ENCODE measurements around the gene STPG3. TPM values are rescaled to one million over a fixed set of nuclear protein-coding genes. Genes with fewer than 3 reads are reported as not detected.

STPG3 gene
- total RNA-seq, 1 donor from 2014 or later = not detected

DNA sequence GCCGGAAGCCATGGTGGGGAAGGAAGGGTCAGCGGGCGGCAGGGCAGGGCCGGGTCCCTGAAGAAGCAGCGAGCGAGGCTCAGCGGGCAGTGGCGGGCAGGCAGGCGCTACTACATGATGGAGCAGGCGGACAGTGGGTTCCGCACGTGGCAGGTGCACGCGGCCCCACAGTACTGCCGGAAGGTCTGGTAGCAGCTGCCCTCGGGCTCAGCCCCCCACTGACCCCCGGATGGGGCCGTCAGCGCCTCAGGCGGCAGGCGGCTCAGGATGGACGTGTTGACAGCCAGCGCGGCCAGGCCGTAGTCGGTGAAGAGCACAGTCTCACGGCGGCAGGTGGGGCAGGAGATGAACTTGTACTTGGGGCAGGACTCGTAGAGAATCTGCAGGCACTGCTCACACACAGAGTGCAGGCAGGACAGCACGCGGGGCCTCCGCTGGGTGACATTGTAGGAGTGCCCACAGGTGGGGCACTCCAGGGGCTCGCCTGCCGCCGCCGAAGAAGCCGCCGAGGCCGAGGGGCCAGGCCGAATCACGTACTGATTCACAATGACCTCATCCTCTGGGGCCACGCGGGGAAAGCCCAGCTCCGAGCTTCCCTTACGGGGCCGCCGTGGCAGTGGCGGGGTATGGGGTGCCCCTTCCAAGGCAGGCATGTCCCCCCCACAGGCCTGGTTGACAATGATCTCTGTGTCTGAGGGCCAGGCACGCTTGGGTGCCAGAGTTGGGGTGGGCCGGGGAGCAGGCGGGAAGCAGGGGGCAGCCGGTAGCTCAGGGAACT is 30.6 kb upstream of the STPG3 start:
- no peak for FAIRE-seq
- H3K4me3 ChIP-seq (ENCODE audit: low read depth, low read length) = no peak overlapping the region
- TF ChIP-seq, protein P1, sequence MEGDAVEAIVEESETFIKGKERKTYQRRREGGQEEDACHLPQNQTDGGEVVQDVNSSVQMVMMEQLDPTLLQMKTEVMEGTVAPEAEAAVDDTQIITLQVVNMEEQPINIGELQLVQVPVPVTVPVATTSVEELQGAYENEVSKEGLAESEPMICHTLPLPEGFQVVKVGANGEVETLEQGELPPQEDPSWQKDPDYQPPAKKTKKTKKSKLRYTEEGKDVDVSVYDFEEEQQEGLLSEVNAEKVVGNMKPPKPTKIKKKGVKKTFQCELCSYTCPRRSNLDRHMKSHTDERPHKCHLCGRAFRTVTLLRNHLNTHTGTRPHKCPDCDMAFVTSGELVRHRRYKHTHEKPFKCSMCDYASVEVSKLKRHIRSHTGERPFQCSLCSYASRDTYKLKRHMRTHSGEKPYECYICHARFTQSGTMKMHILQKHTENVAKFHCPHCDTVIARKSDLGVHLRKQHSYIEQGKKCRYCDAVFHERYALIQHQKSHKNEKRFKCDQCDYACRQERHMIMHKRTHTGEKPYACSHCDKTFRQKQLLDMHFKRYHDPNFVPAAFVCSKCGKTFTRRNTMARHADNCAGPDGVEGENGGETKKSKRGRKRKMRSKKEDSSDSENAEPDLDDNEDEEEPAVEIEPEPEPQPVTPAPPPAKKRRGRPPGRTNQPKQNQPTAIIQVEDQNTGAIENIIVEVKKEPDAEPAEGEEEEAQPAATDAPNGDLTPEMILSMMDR (IDR thresholded peaks at IDR 0.05; ENCODE audit: insufficient read depth, low read length, severe bottlenecking) = no peak

DNA sequence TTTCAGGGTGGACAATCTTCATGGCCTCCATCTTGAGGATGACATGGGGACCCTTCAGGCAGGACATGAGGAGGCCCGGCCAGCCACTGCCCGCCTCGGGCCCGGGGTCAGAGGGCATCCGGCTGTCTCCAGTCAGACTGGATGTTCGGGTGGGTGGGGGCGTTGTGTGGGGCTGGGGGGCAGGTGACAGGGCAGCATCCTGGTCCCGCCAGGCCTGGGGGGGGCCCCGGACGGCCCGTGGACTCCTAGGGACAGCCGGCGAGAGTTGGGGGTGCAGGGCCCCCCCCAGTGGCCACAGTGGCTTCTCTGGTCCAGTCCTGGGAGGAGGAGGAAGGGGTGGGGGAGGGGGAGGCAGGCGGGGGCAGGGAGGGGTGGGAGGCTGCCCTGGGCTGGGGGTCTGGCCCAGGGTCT is 30.0 kb upstream of the STPG3 start:
- H3K4me3 ChIP-seq (ENCODE audit: low read depth, low read length) = no peak overlapping the region
- DNase-seq (ENCODE audit: low read depth) = no peak
- TF ChIP-seq, protein P1 (IDR thresholded peaks at IDR 0.05; ENCODE audit: insufficient read depth, low read length, severe bottlenecking) = no peak
- no peaks in the 10 kb centered on the region for H3K27me3 ChIP-seq (ENCODE audit: control insufficient read depth, insufficient read depth, low read length)
- no peak for FAIRE-seq
- H3K36me3 ChIP-seq (ENCODE audit: control insufficient read depth, insufficient read depth, low read length) = peaks cover 4% of the 10 kb centered on the region

More for the DNA sequence above, 30.6 kb upstream of the STPG3 start:
- no peaks in the 10 kb centered on the region for H3K27me3 ChIP-seq (ENCODE audit: control insufficient read depth, insufficient read depth, low read length)
- H3K36me3 ChIP-seq (ENCODE audit: control insufficient read depth, insufficient read depth, low read length) = peaks cover 4% of the 10 kb centered on the region
- DNase-seq (ENCODE audit: low read depth) = no peak

DNA sequence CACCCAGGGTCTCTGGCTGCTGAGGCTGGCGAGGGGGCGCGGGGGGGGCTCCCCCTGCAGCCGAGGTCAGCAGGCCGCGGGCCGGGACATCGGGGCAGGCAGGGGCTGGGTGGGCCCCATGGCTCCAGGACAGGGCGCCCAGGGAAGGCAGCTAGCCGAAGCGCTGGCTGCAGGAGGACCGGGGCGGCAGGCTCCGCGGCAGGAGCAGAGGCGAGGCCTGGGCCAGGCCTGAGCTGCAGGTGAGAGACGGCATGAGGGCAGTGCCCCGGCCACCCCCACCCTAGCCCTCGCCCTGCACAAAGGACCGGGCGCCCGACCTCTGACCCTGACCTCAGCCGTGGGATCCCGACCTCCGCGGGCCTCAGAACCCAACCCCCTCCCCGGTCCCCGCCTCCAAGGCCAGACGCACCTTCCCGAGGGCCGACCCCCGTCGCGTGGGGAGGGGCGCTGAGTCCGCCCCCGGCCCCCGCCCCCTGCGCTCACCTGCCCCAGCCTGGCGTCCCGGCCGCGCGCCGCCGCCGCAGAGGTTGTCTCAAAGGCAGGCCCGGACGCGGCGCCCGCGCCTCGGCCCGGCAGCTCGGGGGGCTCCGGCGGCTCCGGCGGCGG is 29.5 kb upstream of the STPG3 start:
- Histone ChIP-seq H3K36me3 (ENCODE audit: control insufficient read depth, insufficient read depth, low read length) (no peaks in the 10 kb centered on the region), H3K27me3 (ENCODE audit: control insufficient read depth, insufficient read depth, low read length) (no peaks in the 10 kb centered on the region), H3K4me3 (ENCODE audit: low read depth, low read length) (peak overlapping the region; percentile 22)
- FAIRE-seq (no peak), DNase-seq (ENCODE audit: low read depth) (no peak)
- TF ChIP-seq, protein P1 (IDR thresholded peaks at IDR 0.05; ENCODE audit: insufficient read depth, low read length, severe bottlenecking) = no peak

DNA sequence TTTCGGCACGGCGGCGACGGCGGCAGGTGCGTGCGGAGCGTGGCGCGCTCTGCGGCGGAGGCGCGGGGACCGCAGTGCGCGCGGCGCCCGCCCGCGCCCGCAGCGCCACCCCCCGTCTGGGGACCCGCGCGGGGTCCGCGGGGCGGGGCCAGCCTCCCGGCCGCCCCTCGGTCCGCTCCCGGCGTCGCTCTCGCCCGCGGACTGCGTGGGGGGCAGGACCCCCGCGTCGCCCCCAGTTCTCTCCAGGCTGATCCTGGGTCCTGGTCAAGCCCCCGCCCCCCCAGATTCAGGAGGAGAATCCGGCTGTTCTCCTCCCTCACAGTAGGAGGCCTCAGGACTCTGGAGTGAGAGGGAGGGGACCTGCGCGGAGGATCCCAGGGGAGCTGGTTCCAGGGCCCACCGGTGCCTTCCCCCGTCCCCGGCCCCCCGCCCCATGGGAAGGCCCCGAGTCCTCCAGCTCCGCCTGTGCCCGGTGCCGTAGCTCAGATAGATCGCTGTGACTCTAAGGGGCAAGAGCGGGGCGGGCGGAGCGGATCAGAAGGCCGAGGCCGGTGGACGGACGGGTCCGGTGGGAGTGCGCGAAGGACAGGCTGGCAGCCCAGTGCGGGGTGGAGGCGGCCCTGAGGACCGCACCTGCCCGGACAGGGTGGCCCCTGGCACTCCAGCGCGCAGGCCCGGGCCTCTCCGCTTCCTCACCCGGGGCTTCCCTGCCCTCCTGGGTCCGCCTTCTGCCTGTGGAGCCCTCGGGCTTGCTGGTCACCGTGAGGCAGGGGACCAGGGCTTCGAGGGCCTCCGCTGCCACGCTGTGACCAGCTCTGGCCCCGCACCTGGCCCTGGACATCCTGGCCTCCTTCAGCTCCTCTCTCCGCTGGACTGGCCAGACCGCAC is 28.7 kb upstream of the STPG3 start, which contains the start of gene RNF208:
TSS of gene RNF208 (minus strand) at position 51 of the 888 bp plus-strand sequence. CDS start 1,028 bp downstream, outside the sequence.
- DNase-seq (ENCODE audit: low read depth) = no peak
- no peak for FAIRE-seq
- H3K36me3 ChIP-seq (ENCODE audit: control insufficient read depth, insufficient read depth, low read length) = no peaks in the 10 kb centered on the region
- peak within 1 kb of the TSS; percentile 65 for H3K4me3 ChIP-seq (ENCODE audit: low read depth, low read length)
- TF ChIP-seq, protein P1 (IDR thresholded peaks at IDR 0.05; ENCODE audit: insufficient read depth, low read length, severe bottlenecking) = no peak
- H3K27me3 ChIP-seq (ENCODE audit: control insufficient read depth, insufficient read depth, low read length) = no peaks in the 10 kb centered on the region

DNA sequence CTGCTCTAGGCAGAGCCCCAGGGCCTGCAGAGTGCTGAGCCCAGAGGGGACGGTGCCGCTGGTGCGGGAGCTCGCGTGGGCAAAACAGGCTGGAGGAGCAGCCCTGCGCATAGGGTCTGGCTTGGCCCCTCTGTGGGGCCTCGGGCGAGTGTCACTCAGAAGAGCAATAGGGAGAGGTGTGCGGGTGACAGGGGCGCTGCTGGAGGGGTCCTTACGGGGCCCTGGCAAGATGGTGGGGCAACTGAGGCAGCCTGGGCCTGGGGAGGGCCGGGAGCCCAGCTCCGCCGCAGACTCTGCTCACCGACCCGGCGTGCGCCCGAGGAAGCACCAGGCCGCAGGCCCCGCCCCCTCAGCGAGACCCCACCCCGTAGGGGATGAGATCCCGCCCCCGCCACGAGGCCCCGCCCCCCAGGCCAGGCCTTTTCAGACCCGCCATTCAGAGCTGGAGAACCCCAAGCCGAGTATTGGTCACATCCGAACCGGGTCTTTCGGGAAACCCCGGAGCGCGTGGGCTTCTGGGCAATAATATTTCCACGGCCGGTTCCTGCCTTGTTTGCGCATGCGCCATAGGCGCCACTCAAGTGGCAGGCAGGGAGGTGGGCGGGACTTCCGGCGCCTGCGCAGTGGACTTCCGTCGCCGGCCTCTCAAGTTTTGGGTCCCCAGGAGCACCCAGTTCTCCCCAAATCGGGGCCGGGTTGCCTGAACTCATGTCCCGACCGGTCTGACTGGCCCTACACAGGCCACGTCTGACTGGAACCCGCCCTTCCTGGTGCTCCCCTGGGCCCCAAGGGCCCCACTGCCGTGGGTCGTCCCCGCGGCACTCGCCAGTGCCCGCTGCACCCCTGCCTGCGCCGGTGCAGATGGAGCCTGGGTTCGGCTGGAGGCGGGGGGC is 27.8 kb upstream of the STPG3 start:
- Histone ChIP-seq H3K4me3 (ENCODE audit: low read depth, low read length) (peak overlapping the region; percentile 65), H3K27me3 (ENCODE audit: control insufficient read depth, insufficient read depth, low read length) (no peaks in the 10 kb centered on the region), H3K36me3 (ENCODE audit: control insufficient read depth, insufficient read depth, low read length) (no peaks in the 10 kb centered on the region)
- TF ChIP-seq, protein P1 (IDR thresholded peaks at IDR 0.05; ENCODE audit: insufficient read depth, low read length, severe bottlenecking) = no peak
- no peak for FAIRE-seq
- peak; percentile 90 for DNase-seq (ENCODE audit: low read depth)

Data from bronchial epithelial cell (primary cell).